T-helper 9 cell (primary cell): Measurements from ENCODE around the gene ZDHHC3.
A peak's percentile ranks its signal among the peaks of the same experiment; 100 is the strongest.

ENCODE experiments used
- DNase-seq: peaks from one replicate; pipeline ENCODE4 v3.0.0-alpha.2; 2020

The ZDHHC3 gene

GRCh38 chr3:44926172-44926571 is 49.8 kb downstream of the ZDHHC3 start:
- no peak for DNase-seq

DNA sequence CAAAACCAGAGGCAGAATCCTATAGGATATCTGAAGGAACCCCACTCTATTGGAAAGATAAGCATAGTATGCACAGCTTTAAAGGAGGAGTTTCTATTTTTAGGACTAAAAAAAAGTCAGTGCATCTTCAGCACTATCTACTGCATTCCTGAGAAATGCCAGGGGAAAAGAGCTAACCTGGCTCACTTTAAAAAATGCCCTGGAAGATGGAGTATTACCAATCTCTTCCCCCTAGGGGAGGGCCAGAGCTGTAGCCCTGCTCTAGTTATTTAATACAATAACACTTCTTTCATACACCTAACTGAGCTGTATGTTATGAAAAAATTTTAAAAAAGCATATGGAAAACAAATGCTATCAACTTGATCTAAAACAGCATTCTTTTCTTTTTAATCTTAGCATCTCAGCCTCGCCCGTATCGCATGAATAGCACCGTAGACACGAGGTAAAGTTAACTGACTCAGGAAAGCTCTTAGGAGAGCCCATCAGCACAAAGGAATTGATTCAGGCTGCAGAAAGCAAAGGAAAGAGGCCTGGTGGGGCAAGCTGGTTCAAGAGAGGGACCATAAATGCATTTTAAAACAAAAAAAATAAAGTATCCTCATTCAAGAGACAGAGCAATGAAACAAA is 51.4 kb downstream of the ZDHHC3 start:
- no peak for DNase-seq

- DNase-seq: no peak
Observed at GRCh38 chr3:44923632-44924456, 52.1 kb downstream of the ZDHHC3 start.

- DNase-seq: no peak
Observed at GRCh38 chr3:44920081-44920480, 55.9 kb downstream of the ZDHHC3 start.

GRCh38 chr3:44918581-44918980 is 57.4 kb downstream of the ZDHHC3 start:
- DNase-seq: no peak

GRCh38 chr3:44918087-44918486 is 57.9 kb downstream of the ZDHHC3 start:
- DNase-seq: no peak

- no peak for DNase-seq
Observed at GRCh38 chr3:44915702-44916438, 60.1 kb downstream of the ZDHHC3 start.

DNA sequence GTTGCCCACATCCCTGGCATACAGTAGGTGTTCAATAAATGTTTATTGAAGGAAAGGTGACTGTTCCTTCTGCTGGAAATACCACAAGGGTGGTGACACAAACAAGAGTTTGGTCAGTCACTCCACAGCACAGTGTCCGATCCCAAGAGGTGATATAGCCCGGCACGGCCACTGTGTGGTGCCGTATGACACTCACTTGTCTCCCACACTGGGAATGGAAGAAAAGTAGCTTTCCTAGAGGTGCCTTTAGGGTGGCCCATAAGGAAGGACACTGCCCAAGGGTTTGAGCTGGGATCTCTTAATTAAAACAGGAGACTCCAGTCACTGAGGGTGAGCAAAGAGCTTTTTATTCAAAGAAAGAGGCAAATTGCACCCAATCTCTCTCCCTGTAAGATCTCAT is 61.0 kb downstream of the ZDHHC3 start:
- DNase-seq: no peak

DNA sequence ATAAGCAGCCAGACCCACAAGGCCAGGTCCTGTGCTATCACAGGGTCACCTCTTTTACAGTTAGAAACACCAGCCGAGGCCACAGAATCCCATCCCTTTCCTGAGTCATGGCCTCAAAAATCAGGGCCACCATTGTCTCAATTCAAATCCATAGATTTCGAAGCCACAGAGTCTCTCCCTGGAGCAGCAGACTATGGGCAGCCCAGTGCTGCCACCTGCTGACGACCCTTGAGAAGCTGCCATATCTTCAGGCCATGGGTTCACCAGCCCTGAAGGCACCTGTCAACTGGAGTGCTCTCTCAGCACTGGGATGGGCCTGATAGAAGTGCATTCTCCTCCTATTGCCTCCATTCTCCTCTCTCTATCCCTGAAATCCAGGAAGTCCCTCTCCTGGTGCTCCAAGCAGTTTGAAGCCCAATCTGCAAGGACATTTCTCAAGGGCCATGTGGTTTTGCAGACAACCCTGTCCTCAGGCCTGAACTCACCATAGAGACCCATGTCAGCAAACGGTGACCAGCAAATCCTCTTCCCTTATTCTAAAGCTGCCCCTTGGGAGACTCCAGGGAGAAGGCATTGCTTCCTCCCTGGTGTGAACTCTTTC is 62.0 kb downstream of the ZDHHC3 start:
- DNase-seq: peak; percentile 62

- no peak for DNase-seq
Observed at GRCh38 chr3:44910693-44911092, 65.3 kb downstream of the ZDHHC3 start.

DNA sequence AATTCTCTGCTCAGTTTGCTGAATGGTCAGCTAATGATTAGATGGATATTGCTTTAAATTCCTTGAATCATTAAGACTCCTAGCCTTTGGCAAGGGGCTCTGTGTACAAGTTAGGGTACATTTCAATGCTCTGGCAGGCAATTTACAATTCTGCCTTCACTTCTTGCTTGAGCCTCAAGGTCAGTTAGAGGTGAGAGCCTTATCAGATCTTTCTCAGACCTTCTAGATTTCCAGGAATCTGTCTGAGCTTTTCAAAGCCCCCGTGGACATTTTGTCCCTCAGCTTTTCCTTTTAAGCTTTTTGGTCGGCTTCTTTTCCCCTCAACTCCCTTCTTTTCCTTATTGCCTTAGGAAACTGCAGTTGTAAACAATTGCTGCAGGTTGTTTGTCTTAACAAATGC is 66.9 kb downstream of the ZDHHC3 start:
- no peak for DNase-seq

DNA sequence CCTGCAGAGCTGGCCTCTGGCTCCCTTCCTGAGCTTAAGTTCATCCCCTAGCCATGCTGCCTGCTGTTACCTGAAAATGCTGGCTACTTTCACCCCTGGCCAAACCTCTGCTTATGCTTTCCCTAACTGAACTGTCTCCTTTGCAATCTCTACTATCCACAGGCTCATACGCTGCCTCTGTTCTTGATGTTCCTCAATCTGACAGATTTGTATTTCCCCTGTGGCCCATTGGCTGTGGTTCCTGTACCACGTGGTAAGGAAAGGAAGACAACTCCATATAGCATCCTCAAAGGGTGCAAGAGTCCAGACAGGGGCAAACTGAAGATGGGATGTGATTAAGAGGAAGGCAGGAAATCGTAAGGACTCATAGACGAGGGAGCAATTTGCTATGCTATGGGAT is 68.4 kb downstream of the ZDHHC3 start:
- DNase-seq: no peak

DNA sequence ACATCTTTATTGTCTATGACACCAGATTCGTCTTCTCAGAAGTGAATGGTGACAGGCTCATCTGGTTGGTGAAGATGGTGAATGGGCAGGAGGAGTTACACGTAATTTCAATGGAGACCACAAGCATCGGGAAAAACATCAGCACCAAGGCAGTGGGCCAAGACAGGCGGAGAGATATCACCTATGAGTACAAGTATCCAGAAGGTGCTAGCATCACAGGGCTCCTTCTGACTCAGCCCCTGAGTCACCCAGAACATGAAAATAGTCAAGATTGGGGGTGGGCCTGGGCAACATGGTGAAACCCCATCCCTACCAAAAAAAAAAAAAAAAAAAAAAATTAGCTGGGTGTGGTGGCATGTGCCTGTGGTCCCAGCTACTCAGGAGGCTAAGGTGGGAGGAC is 69.0 kb downstream of the ZDHHC3 start:
- no peak for DNase-seq

DNA sequence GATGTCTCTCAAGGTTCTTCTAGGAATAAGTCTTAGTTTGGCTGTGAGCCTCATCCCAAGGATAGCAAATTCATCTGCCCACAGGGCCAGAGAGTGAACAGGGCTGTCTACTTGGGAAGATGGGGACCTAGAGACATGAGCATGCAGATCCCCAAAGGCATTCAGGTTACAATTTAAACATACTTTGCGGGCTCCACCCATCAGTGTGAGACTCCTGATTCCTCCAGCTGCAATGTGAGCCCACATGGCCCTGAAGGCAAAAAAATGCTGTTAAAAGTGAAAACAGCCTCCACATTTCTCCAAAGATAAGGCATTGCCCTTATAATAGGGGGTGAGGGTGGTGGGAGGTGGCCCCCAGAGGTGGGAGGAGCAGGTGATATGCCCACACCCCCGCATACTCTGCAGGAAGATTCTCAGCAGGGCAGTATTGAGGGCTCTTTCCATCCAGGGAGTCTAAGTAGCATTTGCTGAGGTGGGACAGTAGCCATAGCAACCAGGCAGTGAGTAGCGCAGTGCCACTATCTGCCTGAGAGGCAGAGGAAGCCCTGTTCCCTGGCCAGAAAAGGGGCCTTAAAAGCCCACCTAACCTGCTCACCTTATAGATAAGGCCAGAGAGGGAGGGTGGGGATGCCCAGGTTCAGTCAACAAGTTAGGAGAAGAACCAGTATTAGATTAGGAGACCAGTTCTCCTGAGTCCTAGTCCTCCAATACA is 70.4 kb downstream of the ZDHHC3 start:
- no peak for DNase-seq

DNA sequence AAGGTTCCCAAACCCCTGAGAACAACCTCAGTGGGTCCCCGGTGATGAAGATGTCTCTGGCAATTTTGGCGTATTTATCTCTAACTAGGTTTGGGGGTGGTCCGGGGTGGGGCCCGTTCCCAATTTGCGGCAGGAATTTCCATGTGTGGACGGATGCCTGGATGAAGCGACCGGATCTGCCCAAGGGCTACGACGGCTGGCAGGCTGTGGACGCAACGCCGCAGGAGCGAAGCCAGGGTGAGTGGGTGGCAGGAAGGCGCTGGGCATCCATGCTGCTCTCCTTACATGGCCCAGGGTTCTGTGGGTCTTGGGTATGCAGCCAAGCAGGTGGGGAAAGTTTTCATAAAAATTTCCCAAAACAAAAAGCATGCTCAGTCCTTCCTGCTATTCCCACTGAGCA is 72.2 kb downstream of the ZDHHC3 start:
- no peak for DNase-seq

DNA sequence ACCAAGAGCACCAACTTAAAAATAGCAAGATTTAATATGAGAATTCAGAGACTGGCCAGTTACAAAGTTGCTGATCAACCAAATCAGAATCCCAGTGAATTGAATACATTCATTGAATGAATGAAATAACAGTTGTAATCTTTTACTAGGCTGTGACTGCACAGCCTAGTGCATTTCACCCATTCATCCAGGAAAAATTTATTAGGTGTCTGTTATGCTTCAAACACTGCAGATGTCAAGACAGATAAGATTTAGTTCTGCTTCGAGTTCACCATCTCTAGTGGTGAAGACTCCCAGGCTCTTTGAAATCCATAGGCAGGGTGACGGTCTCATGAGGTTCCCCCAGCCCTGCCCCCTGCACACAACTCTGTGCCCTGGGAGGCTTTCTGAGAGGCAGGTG is 72.7 kb downstream of the ZDHHC3 start:
- no peak for DNase-seq

GRCh38 chr3:44902628-44903027 is 73.3 kb downstream of the ZDHHC3 start:
- DNase-seq: no peak

- DNase-seq: no peak
Observed at GRCh38 chr3:44899683-44900367, 76.1 kb downstream of the ZDHHC3 start.

GRCh38 chr3:44896440-44896839 is 79.5 kb downstream of the ZDHHC3 start:
- no peak for DNase-seq

DNA sequence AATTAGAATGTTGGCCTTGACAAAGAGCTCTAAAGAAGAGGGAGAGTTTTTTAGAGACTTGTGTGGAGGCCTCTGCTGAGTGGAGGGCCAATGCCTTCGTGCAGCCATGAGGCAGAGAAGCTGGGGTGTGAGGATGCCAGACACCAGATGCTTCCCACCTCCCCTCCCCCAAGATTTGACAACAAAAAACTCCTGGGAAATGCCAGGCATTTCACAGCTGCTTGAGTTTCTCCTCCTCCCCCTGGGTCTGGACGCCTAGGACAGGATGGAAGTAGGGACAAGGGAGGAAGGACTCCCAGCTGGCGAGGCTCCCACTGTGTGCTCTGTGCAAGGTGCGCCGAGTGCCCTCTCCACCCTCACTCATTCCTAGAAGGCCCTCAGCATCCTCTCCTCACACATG is 81.5 kb downstream of the ZDHHC3 start:
- DNase-seq: no peak

DNA sequence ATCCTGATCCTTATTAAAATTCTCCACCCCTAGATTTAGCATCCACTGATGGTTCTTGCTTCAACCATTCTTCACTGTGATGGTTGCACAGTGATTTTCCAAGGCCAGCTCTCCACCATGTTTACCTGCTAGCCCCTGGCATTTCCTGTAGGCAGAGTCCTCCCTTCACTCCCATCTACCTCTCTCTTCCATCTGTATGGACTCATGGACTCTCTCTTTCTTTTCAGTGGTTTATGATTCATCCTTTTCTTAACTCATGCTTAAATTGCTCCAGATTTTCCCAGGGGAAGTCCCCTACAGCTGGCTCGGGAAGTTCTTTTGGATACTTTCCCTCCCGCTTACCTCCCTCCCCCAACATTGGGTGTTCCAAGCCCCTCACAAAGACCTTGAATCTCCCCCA is 82.9 kb downstream of the ZDHHC3 start:
- no peak for DNase-seq

- DNase-seq: no peak
Observed at GRCh38 chr3:44892689-44893088, 83.3 kb downstream of the ZDHHC3 start.
